Measurements from ENCODE around the gene LASP1NB.

The LASP1NB gene

GRCh38 chr17:38882870-38883269, 42.5 kb upstream of the LASP1NB start:
- no peaks in the 10 kb centered on the region for H3K27me3 ChIP-seq (ENCODE audit: control insufficient read depth in 2 of 2, insufficient read depth in 2 of 2, low read length in 2 of 2)
- no peaks in the 10 kb centered on the region for H3K9me3 ChIP-seq (replicated peaks; ENCODE audit: control insufficient read depth, insufficient read depth, low read length)
- DNase-seq (ENCODE audit: low read depth, low spot score) (no peak), FAIRE-seq (no peak)
- ChIA-PET CTCF (interaction anchor here (1.4 kb wide), 1 partner anchor 100 kb away, joined by 3 read pairs; no protein-coding TSS in a partner anchor), POLR2A (no interaction called here)
- TF ChIP-seq JUN (IDR thresholded peaks at IDR 0.05; ENCODE audit: borderline replicate concordance, insufficient read depth, insufficient read length, low read depth), result no peak
- TF ChIP-seq MAX (IDR thresholded peaks at IDR 0.05; ENCODE audit: insufficient read depth, insufficient read length), result no peak
- no peak for TF ChIP-seq POLR2AphosphoS5 (IDR thresholded peaks at IDR 0.05; ENCODE audit: insufficient read depth, low read depth, low read length)
- no peak for TF ChIP-seq CTCF (IDR thresholded peaks at IDR 0.05; ENCODE audit: extremely low read depth in 1 of 2, insufficient read depth in 1 of 2, low read depth in 1 of 2, low read length in 2 of 2)
- no peak for TF ChIP-seq EZH2 (IDR thresholded peaks at IDR 0.05; ENCODE audit: borderline replicate concordance, low read depth, low read length, severe bottlenecking)
- no peak for TF ChIP-seq MYC (IDR thresholded peaks at IDR 0.05; ENCODE audit: low read depth, low read length)
- TF ChIP-seq GATA2 (IDR thresholded peaks at IDR 0.05; ENCODE audit: insufficient read depth, insufficient read length, low read depth, low read length), result no peak
- no peak for TF ChIP-seq POLR2A (IDR thresholded peaks at IDR 0.05; ENCODE audit: low read depth, low read length)
- no peak for TF ChIP-seq FOS (IDR thresholded peaks at IDR 0.05; ENCODE audit: borderline replicate concordance, insufficient read depth, low read length)
- no peak overlapping the region for H3K27ac ChIP-seq (ENCODE audit: insufficient read depth, low read depth, low read length)
- H3K4me3 ChIP-seq (replicated peaks in 1 of 3; ENCODE audit: insufficient read depth in 1 of 3, low read depth in 1 of 3, low read length in 3 of 3), result no peak overlapping the region
- peaks cover 30% of the 10 kb centered on the region for H3K4me1 ChIP-seq (ENCODE audit: control insufficient read depth, extremely low read depth, insufficient read depth, low read length)
- no peak overlapping the region for H3K4me2 ChIP-seq (ENCODE audit: insufficient read depth, low read length)
- H3K9me1 ChIP-seq (replicated peaks; ENCODE audit: control insufficient read depth, extremely low read depth, insufficient read depth, low read length), result no peaks in the 10 kb centered on the region
- dilution Hi-C loops (cut with MboI; ENCODE audit: extremely low pct_ligation_motif_present, low sequenced_read_pairs), result no loop called here
- peaks cover 76% of the 10 kb centered on the region for H3K79me2 ChIP-seq (ENCODE audit: control insufficient read depth, insufficient read depth, low read length)
- no peak overlapping the region for H3K9ac ChIP-seq (replicated peaks; ENCODE audit: extremely low read depth, insufficient read depth, low read length)
- no peaks in the 10 kb centered on the region for H4K20me1 ChIP-seq (replicated peaks; ENCODE audit: control insufficient read depth, extremely low read depth, insufficient read depth, low read length)
- H3K36me3 ChIP-seq (ENCODE audit: control insufficient read depth in 2 of 2, extremely low read depth in 1 of 2, insufficient read depth in 2 of 2, low read length in 2 of 2), result peaks cover 14 to 34% of the 10 kb centered on the region in 2 experiments
- intact Hi-C loops (cut with micrococcal nuclease), result no loop called here
- no TSS peak for BruUV-seq (replicated peaks)
- H2AFZ ChIP-seq (ENCODE audit: low read depth, low read length), result no peak overlapping the region

All from endothelial cell of umbilical vein (primary cell).